ENCODE results near the gene SKIC8. TPM values are rescaled to one million over a fixed set of nuclear protein-coding genes. Genes with fewer than 3 reads are reported as not detected.

SKIC8 gene
- total RNA-seq, 2 donors from 2014 or later = 40.7 to 50.0 TPM

Other genes with a start within 250 kb of the SKIC8 start
- gene TBC1D2B, start 221.9 kb downstream of the SKIC8 start, total RNA-seq = 10 to 100 TPM; 54.1 to 97.0 TPM
- gene SH2D7, start 207.0 kb downstream of the SKIC8 start, total RNA-seq = not detected
- gene CIB2, start 168.2 kb downstream of the SKIC8 start, total RNA-seq = 1 to 10 TPM in 1 of 2 donors, under 1 TPM in 1; 0.67 to 1.8 TPM
- 100 to 1,000 TPM; 135 to 169 TPM for gene IDH3A, start 150.2 kb downstream of the SKIC8 start, total RNA-seq
- under 1 TPM in 1 of 2 donors, not detected in 1; 0.31 TPM for gene ACSBG1, start 65.0 kb downstream of the SKIC8 start, total RNA-seq
- 10 to 100 TPM; 35.2 to 50.4 TPM for gene DNAJA4, start 35.0 kb downstream of the SKIC8 start, total RNA-seq
- not detected for gene CRABP1, start 40.7 kb upstream of the SKIC8 start, total RNA-seq
- 10 to 100 TPM; 79.0 to 92.8 TPM for gene IREB2, start 138.6 kb upstream of the SKIC8 start, total RNA-seq
- gene HYKK, start 208.0 kb upstream of the SKIC8 start, total RNA-seq = under 1 TPM; 0.50 to 0.56 TPM
- gene PSMA4, start 240.8 kb upstream of the SKIC8 start, total RNA-seq = 100 to 1,000 TPM; 144 to 286 TPM